Skeletal muscle satellite cell (primary cell): ENCODE measurements around the gene MTMR3.
"Not testable (repeated sequence)": the region's sequence is repeated elsewhere in the genome, so short reads cannot be mapped to it uniquely, and the experiment has no call there.

Source experiments
- H3K27me3 ChIP-seq: 2 replicates; pipeline ENCODE4 v1.7.0; 2013; ENCODE audit warnings: low read length; ENCODE audit not compliant: control insufficient read depth, insufficient read depth
- H3K36me3 ChIP-seq: 2 replicates; pipeline ENCODE4 v1.7.0; 2013; ENCODE audit warnings: mild to moderate bottlenecking, control low read depth, low read length; ENCODE audit not compliant: insufficient read depth
- H3K4me1 ChIP-seq: 2 replicates; pipeline ENCODE4 v1.7.0; 2013; ENCODE audit warnings: low read length; ENCODE audit not compliant: control insufficient read depth, insufficient read depth
- H3K4me2 ChIP-seq: 2 replicates; pipeline ENCODE4 v1.7.0; 2013; ENCODE audit warnings: mild to moderate bottlenecking, low read length
- H3K4me3 ChIP-seq: 2 replicates; pipeline ENCODE4 v1.7.0; 2013; ENCODE audit warnings: low read length
- H3K9ac ChIP-seq: 2 replicates; pipeline ENCODE4 v1.7.0; 2013; ENCODE audit warnings: mild to moderate bottlenecking, low read depth, low read length, moderate library complexity
- H3K9me3 ChIP-seq: replicated peaks from 2 replicates; pipeline ENCODE4 v1.7.0; 2013; ENCODE audit warnings: mild to moderate bottlenecking, control low read depth, low read length

MTMR3 gene

DNA sequence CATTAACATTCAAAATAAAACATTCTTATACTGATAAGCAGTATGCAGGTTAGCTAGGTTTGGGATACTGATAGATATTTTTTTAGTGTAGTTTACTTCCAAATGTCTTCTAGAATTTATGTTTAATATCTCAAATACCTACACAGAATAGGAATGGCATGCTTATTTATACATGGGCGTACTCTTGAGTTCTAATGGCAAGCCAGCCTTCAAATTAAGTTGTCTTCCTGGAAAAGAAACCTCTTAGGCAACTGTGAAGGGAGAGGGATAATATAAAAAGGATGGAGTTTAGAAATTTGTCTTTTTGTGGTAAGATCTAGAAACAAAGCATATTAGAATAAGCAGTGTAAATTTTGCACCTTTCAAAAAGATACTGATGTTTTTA is 65.4 kb downstream of the MTMR3 start:
- no peaks in the 10 kb centered on the region for H3K9me3 ChIP-seq
- H3K27me3 ChIP-seq: no peaks in the 10 kb centered on the region
- H3K36me3 ChIP-seq: no peaks in the 10 kb centered on the region
- no peak overlapping the region for H3K4me3 ChIP-seq
- H3K4me1 ChIP-seq: peaks cover 25% of the 10 kb centered on the region
- no peak overlapping the region for H3K9ac ChIP-seq
- peak overlapping the region; percentile 40 for H3K4me2 ChIP-seq

DNA sequence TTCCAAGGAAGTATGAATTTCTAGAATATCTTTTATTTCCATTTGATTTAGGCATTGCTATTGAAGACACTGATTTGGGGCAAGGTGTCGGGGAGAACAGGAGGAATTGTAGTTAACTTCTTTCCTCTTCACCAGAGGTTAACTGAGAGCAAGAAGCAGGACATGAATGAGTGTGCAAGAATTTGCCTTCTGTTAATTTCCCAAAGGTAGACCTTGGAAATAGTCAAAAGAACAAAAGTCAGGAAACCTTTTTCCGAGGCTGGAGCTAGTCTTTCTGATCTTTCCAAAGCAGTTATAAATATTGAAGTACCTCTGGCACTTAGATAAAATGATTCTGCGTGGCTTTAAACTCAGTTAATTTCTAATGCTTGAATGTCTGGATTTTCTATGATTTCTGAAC is 66.9 kb downstream of the MTMR3 start:
- H3K4me2 ChIP-seq: no peak overlapping the region
- H3K27me3 ChIP-seq: no peaks in the 10 kb centered on the region
- H3K4me3 ChIP-seq: no peak overlapping the region
- no peaks in the 10 kb centered on the region for H3K9me3 ChIP-seq
- H3K4me1 ChIP-seq: peaks cover 19% of the 10 kb centered on the region
- H3K36me3 ChIP-seq: no peaks in the 10 kb centered on the region
- no peak overlapping the region for H3K9ac ChIP-seq

DNA sequence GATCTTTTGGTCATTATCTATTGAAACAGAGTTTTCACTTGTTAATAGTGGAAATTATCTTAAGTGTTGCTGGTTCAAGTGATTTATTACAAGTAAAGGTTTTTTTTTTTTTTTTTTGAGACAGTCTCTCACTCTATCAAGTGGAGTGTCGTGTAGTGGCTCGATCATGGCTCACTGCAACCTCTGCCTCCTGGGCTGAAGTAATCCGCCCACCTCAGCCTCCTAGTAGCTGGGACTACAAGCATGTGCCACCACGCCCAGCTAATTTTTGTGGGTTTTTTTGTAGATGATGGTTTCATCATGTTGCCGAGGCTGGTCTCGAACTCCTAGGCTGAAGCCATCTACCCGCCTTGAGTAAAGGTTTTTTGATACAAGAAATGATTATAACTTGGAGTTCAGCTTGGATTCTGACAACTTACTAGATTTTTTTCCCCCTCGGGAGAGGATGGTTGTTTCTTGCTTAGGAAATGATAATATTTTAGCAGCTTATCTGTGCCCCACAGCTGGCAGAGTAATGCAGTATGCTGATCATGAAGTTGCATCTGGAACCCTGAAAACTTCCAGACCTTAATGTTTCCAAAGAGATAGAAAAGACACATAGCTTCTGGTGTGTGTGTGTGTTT is 68.9 kb downstream of the MTMR3 start:
- Histone ChIP-seq H3K36me3 (no peaks in the 10 kb centered on the region), H3K4me2 (no peak overlapping the region), H3K9ac (no peak overlapping the region), H3K4me3 (no peak overlapping the region), H3K4me1 (peaks cover 16% of the 10 kb centered on the region), H3K27me3 (no peaks in the 10 kb centered on the region), H3K9me3 (no peaks in the 10 kb centered on the region)

DNA sequence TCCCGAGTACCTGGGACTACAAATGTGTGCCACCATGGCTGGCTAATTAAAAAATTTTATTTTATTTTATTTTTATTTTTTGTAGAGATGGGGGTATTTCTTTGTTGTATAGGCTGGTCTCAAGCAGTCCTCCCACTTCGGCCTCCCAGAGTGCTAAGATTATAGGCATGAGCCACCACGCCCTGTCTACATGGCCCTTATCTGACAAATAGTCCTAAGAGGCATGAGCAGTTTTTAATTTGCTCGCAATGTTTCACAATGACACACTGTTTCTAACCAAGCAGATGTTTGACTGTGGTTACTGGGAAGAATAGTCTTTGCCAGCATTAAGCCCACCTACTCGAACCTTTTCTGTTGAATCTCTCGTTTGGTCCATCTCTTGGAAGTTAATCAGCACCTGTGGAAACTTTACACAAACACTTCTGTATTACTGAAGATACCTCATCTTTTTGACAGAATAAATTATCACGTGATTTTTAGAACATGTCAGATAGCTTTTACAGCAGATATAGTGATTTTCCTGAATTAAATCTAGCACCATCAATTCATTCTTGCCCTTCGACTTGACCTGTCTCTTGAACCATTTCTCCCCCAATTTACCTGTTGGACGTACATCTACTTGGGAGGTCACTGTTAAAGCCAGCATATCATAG is 71.4 kb downstream of the MTMR3 start:
- no peaks in the 10 kb centered on the region for H3K4me1 ChIP-seq
- no peaks in the 10 kb centered on the region for H3K9me3 ChIP-seq
- no peaks in the 10 kb centered on the region for H3K27me3 ChIP-seq
- H3K4me3 ChIP-seq: no peak overlapping the region
- no peaks in the 10 kb centered on the region for H3K36me3 ChIP-seq
- no peak overlapping the region for H3K4me2 ChIP-seq
- no peak overlapping the region for H3K9ac ChIP-seq

DNA sequence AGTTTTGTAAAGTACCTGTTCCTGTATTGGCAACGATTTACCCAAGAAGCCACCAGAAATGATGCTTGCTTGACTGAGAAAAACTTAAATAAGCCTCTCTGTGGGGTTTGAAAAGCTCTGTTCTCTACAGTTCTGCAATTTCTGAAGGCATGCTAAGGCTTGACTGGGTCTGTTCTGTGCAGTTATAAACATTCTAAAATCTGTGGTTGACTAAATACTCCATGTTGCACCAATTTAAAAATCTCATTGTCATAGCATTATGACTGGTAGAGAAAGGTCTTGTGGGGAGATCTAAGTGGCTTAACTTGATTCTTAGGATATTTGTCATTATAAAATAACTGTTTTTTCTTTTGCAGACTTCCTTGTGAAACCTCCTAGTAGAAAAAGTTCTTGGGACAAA is 73.7 kb downstream of the MTMR3 start:
- Histone ChIP-seq H3K9me3 (no peaks in the 10 kb centered on the region), H3K27me3 (no peaks in the 10 kb centered on the region), H3K36me3 (no peaks in the 10 kb centered on the region), H3K9ac (no peak overlapping the region), H3K4me2 (no peak overlapping the region), H3K4me3 (no peak overlapping the region), H3K4me1 (no peaks in the 10 kb centered on the region)

DNA sequence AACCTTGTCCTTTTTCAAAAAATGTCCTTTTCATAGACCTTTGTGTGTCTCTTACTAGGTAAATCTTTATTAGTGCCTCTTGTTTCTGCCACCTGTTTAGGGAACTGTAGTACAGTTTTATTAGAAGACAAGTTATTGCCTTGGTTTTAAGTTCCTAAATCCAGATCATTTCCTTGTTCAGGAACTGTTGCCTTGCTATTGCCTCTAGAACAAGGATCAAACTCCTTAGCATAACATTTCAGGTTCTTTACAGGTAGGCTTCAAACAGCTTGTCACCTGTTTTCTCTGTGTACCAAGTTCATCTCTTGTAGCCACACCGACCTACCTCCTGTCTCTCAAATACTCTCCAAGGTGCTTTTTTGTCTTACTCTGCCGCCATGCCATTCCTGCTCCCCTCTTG is 75.2 kb downstream of the MTMR3 start:
- no peaks in the 10 kb centered on the region for H3K9me3 ChIP-seq
- H3K4me3 ChIP-seq: no peak overlapping the region
- no peak overlapping the region for H3K9ac ChIP-seq
- H3K4me2 ChIP-seq: no peak overlapping the region
- no peaks in the 10 kb centered on the region for H3K4me1 ChIP-seq
- H3K27me3 ChIP-seq: no peaks in the 10 kb centered on the region
- no peaks in the 10 kb centered on the region for H3K36me3 ChIP-seq

DNA sequence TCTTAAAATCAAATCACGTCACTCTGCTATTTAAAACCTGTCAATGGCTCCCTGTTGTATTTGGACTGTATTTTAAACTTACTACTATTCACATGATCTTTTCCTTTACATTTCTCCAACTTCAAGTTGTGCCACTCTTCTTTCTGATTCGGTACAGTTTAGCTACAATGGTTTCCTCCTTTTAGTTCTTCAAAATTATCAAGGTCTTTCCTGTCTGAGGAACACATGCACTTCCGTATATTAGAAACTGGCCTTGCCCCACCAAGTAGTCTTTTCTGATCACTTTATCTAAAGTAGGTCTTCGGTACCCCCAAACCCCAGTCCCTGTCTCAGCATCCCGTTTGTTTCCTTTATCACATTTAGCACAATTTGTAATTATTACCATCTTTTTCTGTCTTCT is 81.8 kb downstream of the MTMR3 start:
- Histone ChIP-seq H3K9me3 (no peaks in the 10 kb centered on the region), H3K36me3 (no peaks in the 10 kb centered on the region), H3K4me3 (no peak overlapping the region), H3K27me3 (no peaks in the 10 kb centered on the region), H3K4me1 (no peaks in the 10 kb centered on the region), H3K9ac (no peak overlapping the region), H3K4me2 (no peak overlapping the region)

DNA sequence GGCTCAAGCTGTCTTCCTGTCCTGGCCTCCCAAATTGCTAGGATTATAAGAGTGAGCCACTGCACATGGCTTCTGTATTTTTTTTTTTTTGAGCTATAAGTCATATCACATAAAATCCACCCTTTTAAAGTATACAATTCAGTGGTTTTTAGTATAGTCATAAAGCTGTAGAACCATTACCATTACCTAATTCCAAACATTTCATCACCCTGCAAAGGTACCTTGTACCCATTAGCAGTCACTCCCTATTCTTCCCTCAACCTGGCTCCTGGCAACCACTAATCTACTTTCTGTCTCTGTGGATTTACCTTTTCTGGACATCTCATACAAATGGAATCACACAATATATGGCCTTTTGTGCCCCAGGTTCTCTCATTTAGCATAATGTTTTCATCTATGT is 84.5 kb downstream of the MTMR3 start:
- Histone ChIP-seq H3K4me2 (no peak overlapping the region), H3K36me3 (no peaks in the 10 kb centered on the region), H3K9ac (no peak overlapping the region), H3K4me1 (no peaks in the 10 kb centered on the region), H3K27me3 (no peaks in the 10 kb centered on the region), H3K4me3 (no peak overlapping the region), H3K9me3 (no peaks in the 10 kb centered on the region)

DNA sequence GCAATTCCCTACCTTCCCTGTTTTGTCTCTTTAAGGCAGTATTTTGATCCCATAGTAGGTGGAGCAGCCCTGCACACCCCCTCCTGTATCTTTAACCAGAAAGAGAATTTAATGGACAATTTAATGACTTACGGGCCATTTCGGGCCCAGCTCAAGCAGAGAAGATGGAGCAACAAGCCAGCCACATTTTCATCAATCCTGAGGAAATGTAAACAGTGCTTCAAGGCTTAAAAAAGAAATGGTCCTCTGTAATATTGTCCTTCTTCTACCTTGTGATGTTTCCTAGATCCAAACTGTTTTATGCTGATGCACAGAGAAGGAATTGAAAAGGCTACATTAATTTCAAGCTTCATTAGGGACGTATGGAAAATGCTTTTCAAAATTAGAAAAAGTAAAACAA is 88.6 kb downstream of the MTMR3 start:
- peaks cover 3% of the 10 kb centered on the region for H3K4me1 ChIP-seq
- H3K4me2 ChIP-seq: no peak overlapping the region
- no peaks in the 10 kb centered on the region for H3K9me3 ChIP-seq
- H3K4me3 ChIP-seq: no peak overlapping the region
- no peaks in the 10 kb centered on the region for H3K27me3 ChIP-seq
- no peaks in the 10 kb centered on the region for H3K36me3 ChIP-seq
- no peak overlapping the region for H3K9ac ChIP-seq

DNA sequence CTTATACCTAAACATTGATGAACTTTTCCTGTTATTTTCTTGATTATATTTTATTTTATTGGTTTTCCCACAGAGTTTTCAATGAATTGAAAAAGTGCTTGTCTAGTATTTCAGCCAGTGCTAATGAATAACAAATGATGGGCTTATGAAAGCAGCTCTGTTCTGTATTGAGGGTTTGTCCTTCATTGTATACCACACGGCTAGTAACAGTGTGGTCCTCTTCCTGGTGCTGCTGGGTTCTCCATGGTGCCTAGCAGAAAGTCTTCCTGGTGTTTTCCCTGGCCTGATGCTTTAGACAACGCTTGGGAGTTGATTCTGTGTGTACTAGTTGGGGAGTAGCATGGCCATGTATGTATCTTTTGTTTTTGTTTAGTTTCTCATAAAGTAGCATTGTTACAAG is 89.1 kb downstream of the MTMR3 start:
- Histone ChIP-seq H3K27me3 (no peaks in the 10 kb centered on the region), H3K4me2 (no peak overlapping the region), H3K4me1 (peaks cover 3% of the 10 kb centered on the region), H3K9me3 (no peaks in the 10 kb centered on the region), H3K9ac (no peak overlapping the region), H3K4me3 (no peak overlapping the region), H3K36me3 (no peaks in the 10 kb centered on the region)

DNA sequence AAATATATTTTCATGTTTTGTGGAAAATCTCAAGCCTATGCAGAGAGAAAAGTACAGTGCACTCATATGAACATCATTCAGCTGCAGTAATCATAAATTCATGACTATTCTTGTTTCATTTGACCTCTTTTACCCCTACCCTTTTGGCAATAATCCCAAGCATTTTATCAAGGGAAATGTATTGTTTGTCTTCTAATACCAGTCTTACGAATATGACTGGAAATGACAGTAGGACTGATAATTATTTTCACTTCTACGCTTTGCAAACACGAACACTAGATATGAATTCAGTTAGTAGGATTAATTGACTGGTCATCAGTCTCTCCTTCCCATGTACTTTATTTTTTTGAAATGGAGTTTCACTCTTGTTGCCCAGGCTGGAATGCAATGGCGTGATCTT is 90.3 kb downstream of the MTMR3 start:
- no peaks in the 10 kb centered on the region for H3K27me3 ChIP-seq
- H3K9me3 ChIP-seq: no peaks in the 10 kb centered on the region
- H3K4me1 ChIP-seq: peaks cover 3% of the 10 kb centered on the region
- H3K4me2 ChIP-seq: no peak overlapping the region
- peaks cover under 1% of the 10 kb centered on the region for H3K36me3 ChIP-seq
- no peak overlapping the region for H3K4me3 ChIP-seq
- no peak overlapping the region for H3K9ac ChIP-seq

DNA sequence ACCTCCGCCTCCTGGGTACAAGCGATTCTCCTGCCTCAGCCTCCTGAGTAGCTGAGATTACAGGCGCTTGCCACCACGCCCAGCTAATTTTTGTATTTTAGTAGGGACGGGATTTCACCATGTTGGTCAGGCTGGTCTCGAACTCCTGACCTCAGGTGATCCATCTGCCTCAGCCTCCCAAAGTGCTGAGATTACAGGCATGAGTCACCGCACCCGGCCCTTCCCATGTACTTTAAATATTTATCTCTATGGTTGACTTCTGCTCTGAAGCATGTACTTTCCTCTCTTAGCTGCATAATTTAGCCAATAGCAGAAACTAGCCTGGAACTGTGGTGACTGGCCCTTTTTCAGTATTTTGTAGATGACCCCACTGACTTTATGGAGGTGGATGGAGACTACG is 90.7 kb downstream of the MTMR3 start:
- not testable (repeated sequence) for H3K4me3 ChIP-seq, H3K9ac ChIP-seq, H3K4me1 ChIP-seq, H3K9me3 ChIP-seq, H3K27me3 ChIP-seq, H3K4me2 ChIP-seq, H3K36me3 ChIP-seq
